OCI-M2 (cell line): ENCODE results near the gene ARHGAP24.
"Not testable (repeated sequence)": the region's sequence is repeated elsewhere in the genome, so short reads cannot be mapped to it uniquely, and the experiment has no call there.

Source experiments
- DNase-seq: peaks from one replicate; lab custom pipeline; 2025; ENCODE audit not compliant: unreplicated experiment; lab: John Stamatoyannopoulos, UW

The ARHGAP24 gene

GRCh38 chr4:85482010-85482738, 7.2 kb downstream of the ARHGAP24 start:
- DNase-seq = no peak

- no peak for DNase-seq
These were observed 11.6 kb downstream of the ARHGAP24 start for GRCh38 chr4:85486425-85487086.

- no peak for DNase-seq
These were observed 13.5 kb downstream of the ARHGAP24 start for GRCh38 chr4:85488416-85488815.

- DNase-seq = no peak
These were observed 14.5 kb downstream of the ARHGAP24 start for GRCh38 chr4:85489273-85489981.

- no peak for DNase-seq
These were observed 16.6 kb downstream of the ARHGAP24 start for GRCh38 chr4:85491527-85491926.

GRCh38 chr4:85492336-85492735, 17.4 kb downstream of the ARHGAP24 start:
- no peak for DNase-seq

- no peak for DNase-seq
These were observed 20.7 kb downstream of the ARHGAP24 start for GRCh38 chr4:85495621-85496020.

GRCh38 chr4:85496126-85496849, 21.3 kb downstream of the ARHGAP24 start:
- no peak for DNase-seq

GRCh38 chr4:85496933-85497332, 22.0 kb downstream of the ARHGAP24 start:
- no peak for DNase-seq

GRCh38 chr4:85498068-85498733, 23.3 kb downstream of the ARHGAP24 start:
- no peak for DNase-seq

- no peak for DNase-seq
These were observed 24.6 kb downstream of the ARHGAP24 start for GRCh38 chr4:85499573-85499972.

- DNase-seq = no peak
These were observed 25.3 kb downstream of the ARHGAP24 start for GRCh38 chr4:85500110-85500867.

GRCh38 chr4:85501145-85501544, 26.2 kb downstream of the ARHGAP24 start:
- not testable (repeated sequence) for DNase-seq

GRCh38 chr4:85508654-85509053, 33.7 kb downstream of the ARHGAP24 start:
- DNase-seq = no peak

- DNase-seq = no peak
These were observed 35.1 kb downstream of the ARHGAP24 start for GRCh38 chr4:85509882-85510631.

- DNase-seq = no peak
These were observed 35.7 kb downstream of the ARHGAP24 start for GRCh38 chr4:85510632-85510984.

GRCh38 chr4:85512446-85513205, 37.7 kb downstream of the ARHGAP24 start:
- DNase-seq = no peak

GRCh38 chr4:85514117-85514516, 39.2 kb downstream of the ARHGAP24 start:
- no peak for DNase-seq

GRCh38 chr4:85514783-85515182, 39.8 kb downstream of the ARHGAP24 start:
- no peak for DNase-seq
